Mesothelial cell of epicardium (in vitro differentiated cells): ENCODE measurements around the gene USP35. TPM values are rescaled to one million over a fixed set of nuclear protein-coding genes. Genes with fewer than 3 reads are reported as not detected.

Experiments
- DNase-seq, 2 experiments: peaks; one replicate each; pipeline ENCODE4 v3.0.0; 2021; ENCODE audit warnings: low spot score in 2 of 2; ENCODE audit not compliant: unreplicated experiment in 2 of 2
- H3K27ac Mint-ChIP-seq: 2 replicates; pipeline ENCODE4 v1.8.0; 2021; ENCODE audit warnings: mixed read lengths
- H3K27me3 Mint-ChIP-seq: 2 replicates; pipeline ENCODE4 v1.8.0; 2021; ENCODE audit warnings: low read depth, mixed read lengths
- H3K36me3 Mint-ChIP-seq: 2 replicates; pipeline ENCODE4 v1.8.0; 2021; ENCODE audit warnings: mixed read lengths
- H3K4me1 Mint-ChIP-seq: 2 replicates; pipeline ENCODE4 v1.8.0; 2021; ENCODE audit warnings: mixed read lengths
- H3K4me3 Mint-ChIP-seq: 2 replicates; pipeline ENCODE4 v1.8.0; 2021; ENCODE audit warnings: mild to moderate bottlenecking, moderate library complexity, mixed read lengths
- H3K9me3 Mint-ChIP-seq: 2 replicates; pipeline ENCODE4 v1.8.0; 2021; ENCODE audit warnings: mixed read lengths
- CTCF ChIP-seq: fragments of 200-600 bp; sonication (generic); IDR thresholded peaks from one replicate; pipeline ENCODE4 v1.5.0; 2021; ENCODE audit warnings: antibody characterized with exemption; ENCODE audit not compliant: unreplicated experiment
- total RNA-seq: library from RNA; stranded (reverse); gene quantifications from 3 replicates; pipeline ENCODE4 v1.2.1, GENCODE V29; 2021

Gene USP35
- total RNA-seq, 1 donor from 2014 or later: 12.3 TPM

DNA sequence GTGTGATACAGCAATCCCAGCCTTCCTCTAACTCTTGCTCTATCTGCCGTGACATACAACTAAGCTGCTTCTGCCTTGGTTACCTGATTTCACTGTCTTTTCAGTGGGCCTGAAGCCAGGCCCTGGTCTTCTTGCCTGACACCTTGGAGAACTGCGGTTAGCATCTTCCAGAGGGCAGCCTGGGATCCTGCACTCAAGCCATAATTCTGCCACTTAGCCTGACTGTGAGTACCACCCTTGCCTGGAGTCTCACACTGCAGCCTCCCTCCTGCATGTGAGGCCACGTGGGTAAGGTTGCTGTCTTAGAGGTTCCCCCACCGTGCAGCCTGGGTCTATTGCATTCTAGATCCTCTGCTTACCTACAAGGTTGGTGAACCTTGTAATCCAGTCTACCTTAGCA lies 35.8 kb downstream of the USP35 start:
- no peaks in the 10 kb centered on the region for H3K9me3 Mint-ChIP-seq
- no peak overlapping the region for H3K27ac Mint-ChIP-seq
- no peaks in the 10 kb centered on the region for H3K4me1 Mint-ChIP-seq
- peaks cover 28% of the 10 kb centered on the region for H3K36me3 Mint-ChIP-seq
- H3K4me3 Mint-ChIP-seq: no peak overlapping the region
- H3K27me3 Mint-ChIP-seq: no peaks in the 10 kb centered on the region
- no peak for DNase-seq
- TF ChIP-seq CTCF: no peak

GRCh38 chr11:78224906-78225420 lies 36.2 kb downstream of the USP35 start:
- Mint-ChIP-seq H3K27me3 (no peaks in the 10 kb centered on the region), H3K4me1 (no peaks in the 10 kb centered on the region), H3K4me3 (no peak overlapping the region), H3K36me3 (peaks cover 28% of the 10 kb centered on the region), H3K27ac (no peak overlapping the region), H3K9me3 (no peaks in the 10 kb centered on the region)
- DNase-seq: no peak
- no peak for TF ChIP-seq CTCF

- no peak for DNase-seq
- no peak for TF ChIP-seq CTCF
- H3K4me3 Mint-ChIP-seq: no peak overlapping the region
- H3K9me3 Mint-ChIP-seq: no peaks in the 10 kb centered on the region
- H3K4me1 Mint-ChIP-seq: peaks cover 14% of the 10 kb centered on the region
- no peak overlapping the region for H3K27ac Mint-ChIP-seq
- no peaks in the 10 kb centered on the region for H3K27me3 Mint-ChIP-seq
- H3K36me3 Mint-ChIP-seq: peaks cover 17% of the 10 kb centered on the region
Measured at GRCh38 chr11:78226684-78227680, 38.3 kb downstream of the USP35 start.

- peaks cover 22% of the 10 kb centered on the region for H3K4me1 Mint-ChIP-seq
- no peaks in the 10 kb centered on the region for H3K9me3 Mint-ChIP-seq
- H3K36me3 Mint-ChIP-seq: peaks cover 17% of the 10 kb centered on the region
- TF ChIP-seq CTCF: no peak
- H3K27me3 Mint-ChIP-seq: no peaks in the 10 kb centered on the region
- H3K27ac Mint-ChIP-seq: no peak overlapping the region
- H3K4me3 Mint-ChIP-seq: no peak overlapping the region
- no peak for DNase-seq
Measured at GRCh38 chr11:78227921-78228320, 39.2 kb downstream of the USP35 start.

GRCh38 chr11:78228467-78228866 lies 39.7 kb downstream of the USP35 start:
- Mint-ChIP-seq H3K4me3 (no peak overlapping the region), H3K27me3 (no peaks in the 10 kb centered on the region), H3K36me3 (peaks cover 16% of the 10 kb centered on the region), H3K9me3 (no peaks in the 10 kb centered on the region), H3K4me1 (peaks cover 28% of the 10 kb centered on the region), H3K27ac (no peak overlapping the region)
- no peak for TF ChIP-seq CTCF
- DNase-seq: no peak
